Right atrium auricular region (tissue), 2 donors: ENCODE measurements around the gene RXFP1. TPM values are rescaled to one million over a fixed set of nuclear protein-coding genes. Genes with fewer than 3 reads are reported as not detected.

Source experiments
- DNase-seq: peaks from one replicate; pipeline ENCODE4 v3.0.0-alpha.2; 2019; ENCODE audit warnings: low spot score
- H3K27ac ChIP-seq, 2 donors: fragments of 200-600 bp; sonication (generic); 1 replicate in 1 of 2; 2 replicates in 1 of 2; pipeline ENCODE4 v1.5.1; 2016 to 2019
- H3K27me3 ChIP-seq, 2 donors: fragments of 200-600 bp; sonication (generic); one replicate each; pipeline versions ENCODE4 v1.5.1 to v1.6.0; 2017 to 2019
- H3K36me3 ChIP-seq: fragments of 200-600 bp; sonication (generic); one replicate; pipeline ENCODE4 v1.5.1; 2016
- H3K4me1 ChIP-seq, 2 donors: fragments of 200-600 bp; sonication (generic); one replicate each; pipeline versions ENCODE4 v1.5.1 to v1.6.0; 2017 to 2019
- H3K4me3 ChIP-seq, 2 donors: fragments of 200-600 bp; sonication (generic); 1 replicate in 1 of 2; 2 replicates in 1 of 2; pipeline ENCODE4 v1.5.1; 2017 to 2019; ENCODE audit warnings: mild to moderate bottlenecking in 1 of 2, moderate library complexity in 1 of 2
- H3K9me3 ChIP-seq, 2 donors: fragments of 200-600 bp; sonication (generic); one replicate each; pipeline ENCODE4 v1.5.1; 2019
- total RNA-seq, 2 donors: library from RNA; depleted of rRNA; stranded (reverse); fragments of >200 nt; gene quantifications; one replicate each; pipeline ENCODE4 v1.1.0, GENCODE V29; 2016
- TF ChIP-seq, protein P1 (sequence below), 2 donors: fragments of 200-600 bp; sonication (generic); IDR thresholded peaks; one replicate each; pipeline ENCODE4 v1.5.1; 2019; ENCODE audit warnings: antibody characterized with exemption in 2 of 2

Gene RXFP1
- total RNA-seq, 2 donors from 2014 or later: not detected

DNA sequence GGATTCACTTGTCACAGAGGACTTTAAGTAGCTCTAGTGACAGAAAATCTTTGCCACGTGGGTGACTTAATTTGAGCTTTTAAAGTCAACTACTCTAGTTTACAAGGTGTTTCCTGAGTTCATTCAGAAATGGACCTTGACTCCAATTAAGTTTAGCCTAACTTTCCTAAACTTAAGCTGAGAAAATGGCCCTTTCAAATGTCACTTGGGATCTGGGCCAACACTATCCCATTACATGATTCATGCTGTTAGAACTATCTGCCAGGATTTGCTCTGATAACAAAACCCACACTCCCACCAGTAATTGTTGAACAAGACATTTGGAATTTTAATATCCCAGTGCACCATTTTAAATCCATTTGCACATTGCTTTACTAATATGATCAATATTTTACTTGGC lies 109.2 kb downstream of the RXFP1 start:
- Histone ChIP-seq H3K4me3 (no peak overlapping the region), H3K4me1 (no peaks in the 10 kb centered on the region), H3K36me3 (no peaks in the 10 kb centered on the region), H3K27me3 (no peaks in the 10 kb centered on the region), H3K27ac (no peak overlapping the region), H3K9me3 (no peaks in the 10 kb centered on the region)
- no peak for DNase-seq
- TF ChIP-seq, protein P1, sequence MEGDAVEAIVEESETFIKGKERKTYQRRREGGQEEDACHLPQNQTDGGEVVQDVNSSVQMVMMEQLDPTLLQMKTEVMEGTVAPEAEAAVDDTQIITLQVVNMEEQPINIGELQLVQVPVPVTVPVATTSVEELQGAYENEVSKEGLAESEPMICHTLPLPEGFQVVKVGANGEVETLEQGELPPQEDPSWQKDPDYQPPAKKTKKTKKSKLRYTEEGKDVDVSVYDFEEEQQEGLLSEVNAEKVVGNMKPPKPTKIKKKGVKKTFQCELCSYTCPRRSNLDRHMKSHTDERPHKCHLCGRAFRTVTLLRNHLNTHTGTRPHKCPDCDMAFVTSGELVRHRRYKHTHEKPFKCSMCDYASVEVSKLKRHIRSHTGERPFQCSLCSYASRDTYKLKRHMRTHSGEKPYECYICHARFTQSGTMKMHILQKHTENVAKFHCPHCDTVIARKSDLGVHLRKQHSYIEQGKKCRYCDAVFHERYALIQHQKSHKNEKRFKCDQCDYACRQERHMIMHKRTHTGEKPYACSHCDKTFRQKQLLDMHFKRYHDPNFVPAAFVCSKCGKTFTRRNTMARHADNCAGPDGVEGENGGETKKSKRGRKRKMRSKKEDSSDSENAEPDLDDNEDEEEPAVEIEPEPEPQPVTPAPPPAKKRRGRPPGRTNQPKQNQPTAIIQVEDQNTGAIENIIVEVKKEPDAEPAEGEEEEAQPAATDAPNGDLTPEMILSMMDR (IDR thresholded peaks at IDR 0.05): no peak

DNA sequence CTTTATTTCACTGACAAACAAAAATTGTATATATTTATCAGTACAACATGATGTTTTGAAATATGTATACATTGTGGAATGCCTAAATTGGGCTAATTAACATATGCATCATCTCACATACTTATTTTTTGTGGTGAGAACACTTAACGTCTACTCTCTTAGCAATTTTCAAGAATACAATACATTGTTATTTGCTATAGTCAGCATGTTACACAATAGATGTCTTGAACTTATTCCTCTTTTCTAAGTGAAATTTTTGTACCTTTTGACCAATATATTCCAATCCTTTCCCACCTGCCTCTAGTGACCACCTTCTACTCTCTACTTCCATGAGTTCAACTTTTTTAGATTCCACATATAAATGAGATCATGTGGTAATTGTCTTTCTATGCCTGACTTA lies 114.9 kb downstream of the RXFP1 start:
- H3K27ac ChIP-seq: no peak overlapping the region
- no peaks in the 10 kb centered on the region for H3K27me3 ChIP-seq
- no peak overlapping the region for H3K4me3 ChIP-seq
- H3K4me1 ChIP-seq: no peaks in the 10 kb centered on the region
- H3K9me3 ChIP-seq: no peaks in the 10 kb centered on the region
- TF ChIP-seq, protein P1 (IDR thresholded peaks at IDR 0.05): no peak
- no peaks in the 10 kb centered on the region for H3K36me3 ChIP-seq
- no peak for DNase-seq

DNA sequence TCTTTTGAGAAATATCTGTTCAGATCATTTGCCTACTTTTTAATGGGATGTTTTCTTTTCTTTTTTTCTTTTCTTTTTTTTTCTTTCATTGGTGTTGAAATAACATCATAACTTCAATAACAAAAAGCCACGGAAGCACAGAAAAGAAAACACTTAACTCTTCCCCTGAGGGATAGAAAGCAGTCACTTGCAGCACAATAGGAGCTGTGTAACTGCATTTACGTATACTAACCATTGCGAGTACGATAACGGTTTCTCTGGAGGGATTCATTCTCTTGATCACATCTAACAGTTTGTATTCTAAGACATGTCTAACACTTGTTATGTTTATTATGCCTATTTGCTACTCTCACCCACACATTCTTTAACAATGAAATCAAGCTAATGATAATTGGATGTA lies 122.7 kb downstream of the RXFP1 start:
- DNase-seq: no peak
- Histone ChIP-seq H3K4me1 (no peaks in the 10 kb centered on the region), H3K4me3 (no peak overlapping the region), H3K9me3 (no peaks in the 10 kb centered on the region), H3K36me3 (no peaks in the 10 kb centered on the region), H3K27me3 (no peaks in the 10 kb centered on the region), H3K27ac (no peak overlapping the region)
- TF ChIP-seq, protein P1 (IDR thresholded peaks at IDR 0.05): no peak

DNA sequence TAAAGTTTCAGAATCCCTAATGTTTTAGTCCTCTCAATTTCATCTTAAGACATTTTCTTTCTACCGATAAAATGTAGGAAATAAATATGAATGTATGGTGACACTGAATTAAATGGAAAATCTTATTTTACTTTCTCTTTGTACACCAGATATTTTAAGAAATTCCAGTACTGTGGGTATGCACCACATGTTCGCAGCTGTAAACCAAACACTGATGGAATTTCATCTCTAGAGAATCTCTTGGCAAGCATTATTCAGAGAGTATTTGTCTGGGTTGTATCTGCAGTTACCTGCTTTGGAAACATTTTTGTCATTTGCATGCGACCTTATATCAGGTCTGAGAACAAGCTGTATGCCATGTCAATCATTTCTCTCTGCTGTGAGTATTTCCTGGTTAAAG lies 123.1 kb downstream of the RXFP1 start:
- TF ChIP-seq, protein P1 (IDR thresholded peaks at IDR 0.05): no peak
- no peak for DNase-seq
- H3K27ac ChIP-seq: no peak overlapping the region
- no peak overlapping the region for H3K4me3 ChIP-seq
- no peaks in the 10 kb centered on the region for H3K27me3 ChIP-seq
- no peaks in the 10 kb centered on the region for H3K4me1 ChIP-seq
- H3K36me3 ChIP-seq: no peaks in the 10 kb centered on the region
- no peaks in the 10 kb centered on the region for H3K9me3 ChIP-seq

DNA sequence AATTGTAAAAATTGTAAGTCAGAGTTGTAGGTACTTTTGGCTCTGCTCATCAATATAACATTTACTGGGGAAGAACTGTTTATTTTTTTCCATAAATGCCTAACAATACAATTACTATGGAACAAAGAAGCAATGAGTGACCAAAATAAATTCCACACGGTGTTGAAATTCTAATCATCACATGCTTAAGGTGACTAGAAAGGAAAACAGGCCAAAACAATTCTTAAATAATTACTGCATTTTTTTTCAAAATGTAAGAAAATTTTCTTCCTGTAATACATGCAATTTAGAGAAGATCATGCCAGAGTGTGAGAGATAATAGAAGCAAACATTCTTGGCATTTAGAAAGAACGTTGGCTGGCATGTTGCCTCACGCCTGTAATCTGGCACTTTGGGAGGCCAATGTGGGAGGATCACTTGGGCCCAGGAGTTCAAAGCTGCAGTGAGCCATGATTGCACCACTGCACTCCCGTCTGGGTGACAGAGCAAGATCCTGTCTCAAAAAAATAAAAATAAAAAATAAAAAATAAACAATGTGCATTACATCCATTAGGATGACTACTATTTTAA lies 127.5 kb downstream of the RXFP1 start:
- TF ChIP-seq, protein P1 (IDR thresholded peaks at IDR 0.05): no peak
- H3K27ac ChIP-seq: no peak overlapping the region
- DNase-seq: no peak
- H3K9me3 ChIP-seq: no peaks in the 10 kb centered on the region
- H3K4me3 ChIP-seq: no peak overlapping the region
- no peaks in the 10 kb centered on the region for H3K36me3 ChIP-seq
- H3K4me1 ChIP-seq: no peaks in the 10 kb centered on the region
- no peaks in the 10 kb centered on the region for H3K27me3 ChIP-seq

DNA sequence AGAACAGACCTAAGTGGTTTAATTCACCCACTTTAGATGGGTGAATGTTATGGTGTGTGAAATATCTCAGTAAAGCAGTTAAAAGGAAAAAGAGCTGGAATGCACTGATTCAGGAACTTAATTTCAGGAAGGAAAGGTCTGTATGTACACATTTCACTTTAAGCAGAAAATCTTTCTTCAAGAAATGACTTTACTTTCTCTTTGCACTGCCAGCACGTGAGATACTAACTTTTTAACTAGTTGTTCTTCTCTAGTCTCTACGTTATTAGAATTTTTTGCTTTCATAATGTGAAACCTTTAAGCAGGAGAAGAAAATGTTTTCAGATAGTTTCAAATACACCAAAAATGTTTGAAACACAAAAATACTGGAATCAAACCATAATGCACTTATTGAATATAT lies 131.2 kb downstream of the RXFP1 start:
- Histone ChIP-seq H3K4me1 (no peaks in the 10 kb centered on the region), H3K9me3 (no peaks in the 10 kb centered on the region), H3K27ac (no peak overlapping the region), H3K4me3 (no peak overlapping the region), H3K27me3 (no peaks in the 10 kb centered on the region), H3K36me3 (no peaks in the 10 kb centered on the region)
- TF ChIP-seq, protein P1 (IDR thresholded peaks at IDR 0.05): no peak
- no peak for DNase-seq
